HL-60/S4 (cell line): ENCODE results near the gene TNFRSF18.

ENCODE experiments used
- in situ Hi-C: fragments of 300-500 bp; cut with MboI; formaldehyde crosslinking; loops from 2 replicates; pipeline ENCODE4 v1.14.3; 2022; ENCODE audit warnings: low sequenced_read_pairs

The TNFRSF18 gene

GRCh38 chr1:1167398-1167821 is 39.0 kb downstream of the TNFRSF18 start:
- in situ Hi-C loops: no loop called here

- in situ Hi-C loops: no loop called here
Observed at GRCh38 chr1:1166642-1167397, 39.6 kb downstream of the TNFRSF18 start.

- in situ Hi-C loops: no loop called here
Observed at GRCh38 chr1:1165900-1166421, 40.4 kb downstream of the TNFRSF18 start.

GRCh38 chr1:1165485-1165884 is 40.9 kb downstream of the TNFRSF18 start:
- in situ Hi-C loops: no loop called here

GRCh38 chr1:1164701-1165451 is 41.5 kb downstream of the TNFRSF18 start:
- in situ Hi-C loops: no loop called here

- in situ Hi-C loops: no loop called here
Observed at GRCh38 chr1:1164361-1164700, 42.1 kb downstream of the TNFRSF18 start.

GRCh38 chr1:1163538-1164070 is 42.8 kb downstream of the TNFRSF18 start:
- in situ Hi-C loops: no loop called here

DNA sequence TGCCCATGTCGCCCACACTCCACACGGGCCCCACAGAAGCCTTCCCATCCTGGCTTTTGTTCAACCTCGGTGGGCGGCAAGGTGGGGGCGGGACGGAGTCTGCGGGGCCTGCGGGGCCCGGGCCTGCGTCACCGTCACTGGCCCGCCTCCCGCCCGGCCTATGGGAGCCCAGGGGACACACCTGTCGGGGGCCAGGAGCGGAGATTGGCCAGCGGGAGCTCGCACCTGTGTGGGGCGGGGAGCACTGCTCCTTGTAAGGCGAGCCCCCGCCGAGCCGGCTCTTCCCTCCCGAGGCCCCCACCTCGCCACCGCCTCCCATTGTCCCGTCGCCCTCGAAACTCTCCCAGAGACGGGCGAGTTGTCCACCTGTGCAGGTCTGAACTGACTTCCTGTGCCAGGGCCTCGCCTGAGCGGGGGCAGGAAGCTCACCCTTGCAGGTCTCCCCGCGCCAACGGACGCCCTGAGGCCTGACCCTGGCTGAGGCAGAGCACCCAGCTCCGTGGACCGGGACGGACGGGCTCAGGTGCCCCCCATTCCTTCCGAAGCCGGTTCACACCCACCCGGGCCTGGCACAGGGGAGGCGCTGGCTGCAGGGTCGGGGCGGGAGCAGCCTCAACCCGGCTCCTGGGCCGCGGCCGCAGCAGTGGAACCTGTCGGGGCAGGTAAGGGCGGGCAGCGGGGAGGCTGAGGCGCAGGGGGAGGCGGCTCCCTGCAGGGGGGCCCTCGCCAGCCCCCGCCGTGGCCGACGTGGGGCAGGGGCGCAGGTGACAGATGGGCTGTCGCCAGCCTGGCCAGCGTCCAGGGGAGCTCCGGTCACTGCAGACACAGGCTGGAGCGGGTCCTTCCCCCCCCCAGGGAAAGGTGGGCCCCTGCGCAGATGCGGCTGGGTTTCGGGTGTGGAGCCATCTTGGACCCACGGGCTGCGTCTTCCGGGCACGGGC is 43.5 kb downstream of the TNFRSF18 start:
- in situ Hi-C loops: no loop called here

DNA sequence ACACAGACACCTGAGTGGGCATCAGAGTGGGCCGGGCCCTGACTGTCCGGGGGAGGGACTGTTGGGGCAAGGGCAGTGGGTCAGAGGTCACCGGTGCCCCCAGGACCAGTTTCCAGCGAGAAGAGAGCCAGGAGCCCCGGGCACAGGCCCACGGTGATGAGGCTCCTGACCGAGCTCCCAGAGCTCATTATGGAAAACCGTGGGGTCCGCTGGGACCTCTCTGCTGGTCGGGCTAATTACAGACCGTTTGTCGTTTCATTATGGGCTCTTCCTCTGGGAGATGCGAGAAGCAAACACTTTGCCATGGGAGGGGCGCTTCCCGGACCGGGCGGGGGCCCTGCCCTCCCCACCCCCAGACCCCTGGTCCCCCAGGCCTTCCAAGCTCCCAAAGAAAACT is 44.7 kb downstream of the TNFRSF18 start:
- in situ Hi-C loops: no loop called here

GRCh38 chr1:1161078-1161682 is 45.2 kb downstream of the TNFRSF18 start:
- in situ Hi-C loops: no loop called here

DNA sequence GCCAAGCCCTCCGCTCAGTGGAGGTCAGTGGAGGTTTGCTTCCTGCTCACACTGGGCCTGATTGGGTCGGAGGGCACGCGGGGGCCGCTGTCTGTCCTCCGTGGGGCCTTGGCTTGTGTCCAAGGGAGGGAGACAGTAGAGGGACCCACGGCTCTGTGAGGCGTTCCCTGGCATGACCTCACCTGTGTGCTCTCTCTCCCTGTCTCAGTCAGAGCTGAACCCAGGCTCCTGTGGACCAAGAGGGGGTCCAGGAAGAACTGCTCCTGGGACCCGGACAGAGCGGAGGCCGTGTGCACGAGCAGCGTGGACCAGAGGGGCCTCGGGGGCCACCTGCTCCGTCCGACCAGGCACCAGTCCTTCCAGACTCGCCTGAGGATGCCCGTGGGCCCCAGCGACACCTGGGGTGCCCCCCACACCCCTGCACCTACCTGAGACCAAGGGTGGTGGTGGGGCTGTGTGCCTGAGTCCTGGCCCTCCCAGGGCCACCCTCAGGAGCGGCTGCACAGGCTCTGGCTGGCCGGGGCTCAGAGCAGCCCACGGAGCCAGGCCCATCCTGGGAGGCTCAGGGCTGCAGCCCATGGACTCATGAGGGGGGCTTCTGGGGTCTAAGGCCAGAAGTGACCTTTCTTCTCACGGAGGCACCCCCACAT is 46.0 kb downstream of the TNFRSF18 start:
- in situ Hi-C loops: no loop called here

DNA sequence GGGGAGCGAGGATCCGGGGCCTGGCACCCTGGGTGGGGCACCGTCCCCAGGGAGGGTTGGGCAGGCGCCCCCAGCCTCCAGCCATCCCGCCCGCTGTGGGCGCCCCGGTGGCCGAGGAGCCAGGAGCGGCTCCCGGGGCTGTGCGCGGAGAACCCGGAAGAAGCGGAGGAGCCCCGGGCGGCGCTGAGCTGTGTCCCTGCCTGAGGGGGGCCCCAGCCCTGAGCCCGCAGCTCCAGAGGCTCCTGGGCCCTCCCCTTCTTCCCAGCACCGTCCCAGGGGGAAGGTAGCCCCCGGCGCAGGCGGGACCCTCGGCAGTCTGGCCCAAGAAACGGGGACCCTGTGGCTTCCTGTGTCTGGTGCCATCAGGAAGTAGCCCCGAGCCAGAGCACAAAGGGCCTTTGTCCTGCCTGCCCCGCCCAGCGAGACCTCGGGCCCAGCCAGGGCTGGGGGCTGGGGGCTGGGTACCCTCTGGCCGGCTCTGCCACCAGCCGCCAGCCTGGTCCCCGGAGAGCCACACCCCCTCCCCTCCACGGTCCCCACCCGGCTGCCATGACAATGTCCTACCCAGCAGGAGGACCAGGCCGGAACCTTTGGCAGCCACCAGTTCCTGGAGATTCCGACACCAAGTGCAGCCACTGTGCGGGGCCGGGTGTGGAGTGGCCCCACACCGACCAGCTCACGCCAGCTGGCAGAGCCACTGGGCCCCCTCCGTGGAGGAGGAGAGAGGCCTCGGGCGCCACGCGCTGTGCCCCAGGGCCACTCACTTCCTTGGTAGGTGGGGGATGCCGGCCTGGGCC is 48.3 kb downstream of the TNFRSF18 start:
- in situ Hi-C loops: no loop called here

DNA sequence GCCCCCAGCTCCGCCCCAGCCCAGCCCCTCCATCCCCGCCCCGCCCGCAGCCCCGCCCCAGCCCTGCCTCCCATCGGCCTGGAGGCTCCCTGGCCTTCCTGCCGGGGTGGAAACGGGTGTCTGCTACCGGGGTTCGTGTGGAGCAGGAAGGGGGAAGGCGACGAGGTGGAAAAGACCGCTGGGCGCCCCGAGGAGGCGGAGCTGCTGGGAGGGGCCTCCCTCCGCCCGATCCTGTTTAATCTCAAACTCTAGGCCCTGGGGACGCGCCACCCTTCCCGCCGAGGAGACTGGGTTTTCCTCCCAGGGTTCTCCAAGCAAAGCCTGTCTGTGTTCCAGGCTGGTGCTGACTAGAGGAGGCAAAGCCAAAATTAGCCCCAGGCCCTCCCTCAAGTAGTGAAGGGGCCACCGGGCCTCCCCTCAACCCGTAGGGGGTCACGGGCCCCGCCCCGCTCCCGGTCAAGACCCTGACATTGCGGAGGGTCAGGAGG is 48.9 kb downstream of the TNFRSF18 start:
- in situ Hi-C loops: no loop called here

DNA sequence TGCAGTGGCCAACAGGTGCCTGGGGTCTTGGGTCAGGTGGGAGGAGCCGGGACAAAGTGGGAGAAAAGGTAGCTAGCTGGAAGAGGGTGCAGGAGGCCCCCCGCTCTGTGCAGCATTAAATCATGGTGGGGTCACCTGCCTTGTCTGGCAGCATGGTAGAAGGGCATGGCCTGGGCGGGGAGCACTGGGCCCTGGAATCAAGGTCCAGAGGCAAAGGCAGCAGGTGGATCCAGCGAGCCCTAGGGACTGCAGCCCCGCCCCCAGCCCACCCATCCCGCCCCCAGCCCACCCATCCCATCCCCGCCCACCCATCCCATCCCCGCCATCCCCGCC is 49.4 kb downstream of the TNFRSF18 start:
- in situ Hi-C loops: no loop called here

DNA sequence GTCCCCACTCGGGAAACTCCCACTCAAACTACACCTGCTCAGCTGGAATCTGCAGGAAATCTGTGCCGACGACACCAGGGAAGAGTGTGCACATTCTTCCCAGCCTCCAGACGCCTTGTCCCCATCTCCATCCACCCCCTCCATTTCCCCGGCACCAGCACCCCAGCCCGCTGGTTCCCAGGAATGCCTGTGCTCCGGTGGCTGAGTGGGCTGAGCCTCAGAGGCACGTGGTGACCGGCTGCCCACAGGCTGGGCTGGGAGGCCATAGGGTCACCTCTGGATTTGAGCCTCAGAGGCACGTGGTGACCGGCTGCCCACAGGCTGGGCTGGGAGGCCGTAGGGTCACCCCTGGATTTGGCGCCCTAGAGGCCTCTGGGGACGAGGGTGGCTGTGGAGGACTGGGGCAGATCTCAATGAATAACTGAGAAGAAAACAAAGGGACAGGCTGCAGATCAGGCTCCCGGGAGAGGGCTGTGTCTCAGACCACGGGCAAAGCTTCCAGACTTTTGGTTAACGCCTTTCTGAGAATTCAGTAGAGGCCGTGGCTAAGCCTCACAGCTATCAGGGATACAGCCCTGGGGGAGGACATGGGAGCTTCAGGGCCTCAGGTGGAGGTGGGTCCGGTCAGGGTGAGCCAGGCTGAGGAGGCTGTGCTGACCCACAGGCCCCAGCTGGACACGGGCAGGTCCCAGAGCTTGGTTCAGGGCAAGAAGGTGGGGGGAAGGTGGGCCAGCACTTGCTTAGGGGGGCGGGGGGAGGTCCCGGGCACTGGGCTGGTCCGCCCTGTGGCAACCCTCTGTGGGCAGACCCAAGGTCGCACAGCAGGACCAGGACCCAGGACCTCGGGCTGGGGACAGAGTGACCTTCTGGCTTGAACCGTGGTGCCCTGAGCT is 50.0 kb downstream of the TNFRSF18 start:
- in situ Hi-C loops: no loop called here

DNA sequence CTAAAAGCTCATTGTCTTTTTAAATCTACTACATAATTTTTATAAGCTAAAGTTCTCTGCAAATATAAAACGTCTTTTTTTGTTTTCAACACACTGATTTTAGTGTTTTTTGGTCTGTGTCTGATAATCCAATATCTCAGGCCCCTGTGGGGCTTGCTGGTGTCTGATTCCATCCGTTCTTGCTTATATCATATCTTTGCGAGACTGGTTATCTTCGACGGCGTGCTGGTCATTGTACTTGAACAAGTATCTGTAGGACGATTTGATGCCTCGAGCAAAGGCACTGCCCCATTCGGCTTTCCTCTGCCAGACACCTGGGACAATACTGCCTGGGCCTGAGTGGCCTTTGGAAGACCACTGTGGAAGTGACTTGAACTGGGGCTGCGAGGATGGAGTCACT is 51.1 kb downstream of the TNFRSF18 start:
- in situ Hi-C loops: no loop called here

- in situ Hi-C loops: no loop called here
Observed at GRCh38 chr1:1153874-1154273, 52.5 kb downstream of the TNFRSF18 start.
